DND-41 (cell line): Measurements from ENCODE around the gene OR6C1.
"Not testable (repeated sequence)": the region's sequence is repeated elsewhere in the genome, so short reads cannot be mapped to it uniquely, and the experiment has no call there.

Experiments used
- ATAC-seq: fragments of 200-7000 bp; cut with Tn5 transposase; 3 replicates; pipeline ENCODE4 v1.9.1; 2021; ENCODE audit warnings: low read depth; ENCODE audit not compliant: insufficient read depth
- DNase-seq: peaks from one replicate; pipeline ENCODE4 v3.0.0-alpha.2; 2020
- H2AFZ ChIP-seq: 2 replicates; pipeline ENCODE4 v1.6.0; 2012; ENCODE audit warnings: low read depth, low read length
- H3K27ac ChIP-seq: 2 replicates; pipeline ENCODE4 v1.5.1; 2012; ENCODE audit warnings: low read length, inconsistent platforms
- H3K27me3 ChIP-seq: fragments of 200-600 bp; sonication (generic); 2 replicates; pipeline ENCODE4 v1.6.0; 2012; ENCODE audit warnings: low read length, mild to moderate bottlenecking, inconsistent platforms; ENCODE audit not compliant: insufficient read depth, poor library complexity
- H3K36me3 ChIP-seq: 2 replicates; pipeline ENCODE4 v1.5.1; 2012; ENCODE audit warnings: low read length, inconsistent platforms; ENCODE audit not compliant: insufficient read depth
- H3K4me1 ChIP-seq: 2 replicates; pipeline ENCODE4 v1.5.1; 2012; ENCODE audit warnings: mild to moderate bottlenecking, low read length; ENCODE audit not compliant: insufficient read depth
- H3K4me2 ChIP-seq: 2 replicates; pipeline ENCODE4 v1.6.0; 2012; ENCODE audit warnings: mild to moderate bottlenecking, moderate library complexity, low read length, inconsistent platforms; ENCODE audit not compliant: insufficient read depth
- H3K4me3 ChIP-seq, 2 experiments: fragments of 200-600 bp in 1 of 2; shearing (Covaris generic) in 1 of 2; 2 replicates each; pipeline ENCODE4 v1.5.1; 2012 to 2016; ENCODE audit warnings: inconsistent platforms in 2 of 2, low read length in 2 of 2, mild to moderate bottlenecking in 2 of 2, low read depth in 1 of 2, moderate library complexity in 1 of 2
- H3K79me2 ChIP-seq: 2 replicates; pipeline ENCODE4 v1.6.0; 2012; ENCODE audit warnings: low read length, inconsistent platforms; ENCODE audit not compliant: insufficient read depth
- H3K9ac ChIP-seq: 2 replicates; pipeline ENCODE4 v1.6.0; 2012; ENCODE audit warnings: low read depth, mild to moderate bottlenecking, inconsistent platforms, low read length, moderate library complexity
- H3K9me3 ChIP-seq: 2 replicates; pipeline ENCODE4 v1.5.1; 2012; ENCODE audit warnings: low read length, moderate library complexity, mild to moderate bottlenecking, inconsistent platforms; ENCODE audit not compliant: insufficient read depth, severe bottlenecking
- H4K20me1 ChIP-seq: 2 replicates; pipeline ENCODE4 v1.6.0; 2012; ENCODE audit warnings: low read length; ENCODE audit not compliant: insufficient read depth
- CTCF ChIP-seq: IDR thresholded peaks from 2 replicates; pipeline ENCODE4 v1.5.1; 2012; ENCODE audit warnings: borderline replicate concordance, low read length, moderate library complexity, mild to moderate bottlenecking; ENCODE audit not compliant: poor library complexity, severe bottlenecking; ENCODE audit errors: extremely low read depth
- EZH2 ChIP-seq: IDR thresholded peaks from 3 replicates; pipeline ENCODE4 v1.6.1; 2012; ENCODE audit warnings: borderline replicate concordance, low read depth, mild to moderate bottlenecking, moderate library complexity, low read length, inconsistent platforms; ENCODE audit not compliant: severe bottlenecking

The OR6C1 gene

GRCh38 chr12:55320201-55320600 lies 6.1 kb downstream of the OR6C1 start:
- Histone ChIP-seq H3K27ac (no peak overlapping the region), H3K9ac (no peak overlapping the region), H2AFZ (no peak overlapping the region), H4K20me1 (no peaks in the 10 kb centered on the region), H3K27me3 (peaks cover 5% of the 10 kb centered on the region), H3K36me3 (no peaks in the 10 kb centered on the region), H3K4me3 (no peak overlapping the region), H3K4me2 (no peak overlapping the region), H3K9me3 (no peaks in the 10 kb centered on the region), H3K79me2 (no peaks in the 10 kb centered on the region), H3K4me1 (no peaks in the 10 kb centered on the region)
- no peak for ATAC-seq
- no peak for DNase-seq
- TF ChIP-seq EZH2 (no peak), CTCF (no peak)

- not testable (repeated sequence) for H3K79me2 ChIP-seq, H3K9ac ChIP-seq, ATAC-seq, DNase-seq, H3K27me3 ChIP-seq, H3K4me1 ChIP-seq, H3K27ac ChIP-seq, H3K36me3 ChIP-seq, H3K9me3 ChIP-seq, H2AFZ ChIP-seq, H4K20me1 ChIP-seq, H3K4me2 ChIP-seq, H3K4me3 ChIP-seq
Measured at GRCh38 chr12:55325801-55326200, 11.7 kb downstream of the OR6C1 start.

- DNase-seq (no peak), ATAC-seq (no peak)
- Histone ChIP-seq H3K4me3 (no peak within 1 kb of the TSS), H3K27me3 (no peaks in the 10 kb centered on the region), H3K36me3 (no peaks in the 10 kb centered on the region), H3K79me2 (no peaks in the 10 kb centered on the region), H2AFZ (no peak within 1 kb of the TSS), H3K9me3 (no peaks in the 10 kb centered on the region), H3K9ac (no peak within 1 kb of the TSS), H3K27ac (no peak within 1 kb of the TSS), H3K4me1 (no peaks in the 10 kb centered on the region), H4K20me1 (no peaks in the 10 kb centered on the region), H3K4me2 (no peak within 1 kb of the TSS)
- TF ChIP-seq CTCF (no peak), EZH2 (no peak)
Measured at GRCh38 chr12:55330446-55330845, 16.3 kb downstream of the OR6C1 start, which contains the start of gene OR6C3. TSS of gene OR6C3 (plus strand) at chr12:55330746. CDS start at chr12:55331701, 955 bp downstream.

GRCh38 chr12:55336002-55336401 lies 21.9 kb downstream of the OR6C1 start:
- no peak for TF ChIP-seq CTCF
- no peak for TF ChIP-seq EZH2
- H3K27me3 ChIP-seq: peaks cover 3% of the 10 kb centered on the region
- no peak overlapping the region for H3K4me2 ChIP-seq
- no peaks in the 10 kb centered on the region for H3K9me3 ChIP-seq
- H3K79me2 ChIP-seq: no peaks in the 10 kb centered on the region
- H3K4me3 ChIP-seq: no peak overlapping the region
- ATAC-seq (no peak), DNase-seq (no peak)
- H2AFZ ChIP-seq: no peak overlapping the region
- H3K9ac ChIP-seq: no peak overlapping the region
- no peaks in the 10 kb centered on the region for H3K36me3 ChIP-seq
- no peak overlapping the region for H3K27ac ChIP-seq
- H3K4me1 ChIP-seq: no peaks in the 10 kb centered on the region
- H4K20me1 ChIP-seq: no peaks in the 10 kb centered on the region

- H3K4me3 ChIP-seq: not testable (repeated sequence)
Measured at GRCh38 chr12:55355338-55355737, 41.2 kb downstream of the OR6C1 start.

More at GRCh38 chr12:55355338-55355737, 41.2 kb downstream of the OR6C1 start:
- not testable (repeated sequence) for H3K4me1 ChIP-seq, H3K9me3 ChIP-seq, DNase-seq, H3K9ac ChIP-seq, H3K36me3 ChIP-seq, ATAC-seq, H3K4me2 ChIP-seq, H3K79me2 ChIP-seq, H3K27ac ChIP-seq, H4K20me1 ChIP-seq, H2AFZ ChIP-seq, H3K27me3 ChIP-seq
